ENCODE data around the gene TNFSF9.

DNA sequence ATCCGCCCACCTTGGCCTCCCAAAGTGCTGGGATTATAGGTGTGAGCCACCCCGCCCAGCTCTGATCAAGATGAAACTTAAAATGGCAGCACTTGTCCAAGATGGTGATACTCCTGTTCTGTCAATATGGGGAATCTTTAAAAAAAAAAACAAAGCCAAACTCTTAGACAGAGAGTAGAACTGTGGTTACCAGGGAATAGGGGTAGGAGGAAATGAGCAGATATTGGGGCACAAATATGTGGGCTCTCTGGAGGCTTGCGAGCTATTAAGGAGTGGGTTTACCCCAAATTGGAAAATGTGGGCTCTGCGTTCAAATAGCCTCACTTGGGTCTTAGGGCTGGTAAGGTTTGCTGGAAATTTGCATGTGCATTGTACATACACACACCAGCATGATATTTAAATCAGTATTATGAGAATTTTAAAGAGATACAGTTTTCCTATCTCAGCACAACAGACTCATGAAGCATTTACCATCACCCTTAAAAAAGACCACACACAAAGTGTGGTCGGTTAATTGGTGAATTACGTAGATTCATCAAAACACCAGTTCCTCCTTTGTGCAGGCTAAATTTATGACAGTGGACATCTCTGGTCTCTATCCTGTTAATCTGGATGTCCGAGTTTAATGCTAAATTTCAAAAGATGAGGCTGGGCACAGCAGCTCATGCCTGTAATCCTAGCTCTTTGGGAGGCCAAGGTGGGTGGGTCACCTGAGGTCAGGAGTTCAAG, 48.8 kb downstream of the TNFSF9 start:
- TF ChIP-seq CEBPB (IDR thresholded peaks at IDR 0.05) = no peak
- TF ChIP-seq, protein P1, sequence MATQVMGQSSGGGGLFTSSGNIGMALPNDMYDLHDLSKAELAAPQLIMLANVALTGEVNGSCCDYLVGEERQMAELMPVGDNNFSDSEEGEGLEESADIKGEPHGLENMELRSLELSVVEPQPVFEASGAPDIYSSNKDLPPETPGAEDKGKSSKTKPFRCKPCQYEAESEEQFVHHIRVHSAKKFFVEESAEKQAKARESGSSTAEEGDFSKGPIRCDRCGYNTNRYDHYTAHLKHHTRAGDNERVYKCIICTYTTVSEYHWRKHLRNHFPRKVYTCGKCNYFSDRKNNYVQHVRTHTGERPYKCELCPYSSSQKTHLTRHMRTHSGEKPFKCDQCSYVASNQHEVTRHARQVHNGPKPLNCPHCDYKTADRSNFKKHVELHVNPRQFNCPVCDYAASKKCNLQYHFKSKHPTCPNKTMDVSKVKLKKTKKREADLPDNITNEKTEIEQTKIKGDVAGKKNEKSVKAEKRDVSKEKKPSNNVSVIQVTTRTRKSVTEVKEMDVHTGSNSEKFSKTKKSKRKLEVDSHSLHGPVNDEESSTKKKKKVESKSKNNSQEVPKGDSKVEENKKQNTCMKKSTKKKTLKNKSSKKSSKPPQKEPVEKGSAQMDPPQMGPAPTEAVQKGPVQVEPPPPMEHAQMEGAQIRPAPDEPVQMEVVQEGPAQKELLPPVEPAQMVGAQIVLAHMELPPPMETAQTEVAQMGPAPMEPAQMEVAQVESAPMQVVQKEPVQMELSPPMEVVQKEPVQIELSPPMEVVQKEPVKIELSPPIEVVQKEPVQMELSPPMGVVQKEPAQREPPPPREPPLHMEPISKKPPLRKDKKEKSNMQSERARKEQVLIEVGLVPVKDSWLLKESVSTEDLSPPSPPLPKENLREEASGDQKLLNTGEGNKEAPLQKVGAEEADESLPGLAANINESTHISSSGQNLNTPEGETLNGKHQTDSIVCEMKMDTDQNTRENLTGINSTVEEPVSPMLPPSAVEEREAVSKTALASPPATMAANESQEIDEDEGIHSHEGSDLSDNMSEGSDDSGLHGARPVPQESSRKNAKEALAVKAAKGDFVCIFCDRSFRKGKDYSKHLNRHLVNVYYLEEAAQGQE (IDR thresholded peaks at IDR 0.05; ENCODE audit: low read depth) = no peak
- TF ChIP-seq EP300 (IDR thresholded peaks at IDR 0.05; ENCODE audit: borderline replicate concordance) = no peak
- TF ChIP-seq TAF1 (IDR thresholded peaks at IDR 0.05; ENCODE audit: low read depth) = no peak
- TF ChIP-seq NFIC (IDR thresholded peaks at IDR 0.05) = no peak
- TF ChIP-seq, protein P2, sequence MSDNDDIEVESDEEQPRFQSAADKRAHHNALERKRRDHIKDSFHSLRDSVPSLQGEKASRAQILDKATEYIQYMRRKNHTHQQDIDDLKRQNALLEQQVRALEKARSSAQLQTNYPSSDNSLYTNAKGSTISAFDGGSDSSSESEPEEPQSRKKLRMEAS (IDR thresholded peaks at IDR 0.05) = no peak
